ENCODE results near the gene F11R.
A peak's percentile ranks its signal among the peaks of the same experiment; 100 is the strongest.
"Not testable (repeated sequence)": the region's sequence is repeated elsewhere in the genome, so short reads cannot be mapped to it uniquely, and the experiment has no call there.

Gene F11R

DNA sequence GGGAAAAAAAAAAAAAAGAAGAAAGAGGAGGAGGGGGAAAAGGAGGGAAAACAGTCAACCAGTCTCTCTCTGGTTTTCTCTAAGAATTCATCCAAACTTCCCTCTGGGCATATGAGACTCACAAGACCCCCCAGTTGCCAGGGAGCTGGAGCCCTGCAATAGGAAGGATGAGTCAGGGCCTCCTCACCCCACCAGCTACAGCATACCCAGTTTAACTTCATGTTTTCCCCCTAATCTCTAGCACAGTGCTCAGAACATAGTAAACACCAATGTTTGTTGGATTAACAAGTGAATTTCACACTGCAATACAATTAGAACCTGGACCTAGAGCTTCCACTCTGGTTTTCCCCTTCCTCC is 7.8 kb downstream of the F11R start:
- DNase-seq (ENCODE audit: low read depth in 2 of 2) = peak in 1 of 2 donors; percentile 14

DNA sequence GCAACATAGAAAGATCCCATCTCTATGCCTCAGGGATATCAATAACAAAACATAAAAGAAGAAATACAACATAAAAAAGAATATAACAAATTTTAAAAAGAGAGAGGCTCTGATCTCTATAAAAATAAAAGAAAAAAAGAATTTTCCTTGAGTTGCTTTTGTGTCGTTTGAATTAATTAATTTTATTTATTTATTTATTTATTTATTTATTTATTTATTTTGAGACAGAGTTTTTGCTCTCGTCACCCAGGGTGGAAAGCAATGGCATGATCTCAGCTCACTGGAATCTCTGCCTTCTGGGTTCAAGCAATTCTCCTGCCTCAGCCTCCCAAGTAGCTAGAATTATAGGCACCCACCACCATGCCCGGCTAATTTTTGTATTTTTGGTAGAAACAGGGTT is 8.5 kb downstream of the F11R start:
- no peak for DNase-seq (ENCODE audit: low read depth in 2 of 2)

DNA sequence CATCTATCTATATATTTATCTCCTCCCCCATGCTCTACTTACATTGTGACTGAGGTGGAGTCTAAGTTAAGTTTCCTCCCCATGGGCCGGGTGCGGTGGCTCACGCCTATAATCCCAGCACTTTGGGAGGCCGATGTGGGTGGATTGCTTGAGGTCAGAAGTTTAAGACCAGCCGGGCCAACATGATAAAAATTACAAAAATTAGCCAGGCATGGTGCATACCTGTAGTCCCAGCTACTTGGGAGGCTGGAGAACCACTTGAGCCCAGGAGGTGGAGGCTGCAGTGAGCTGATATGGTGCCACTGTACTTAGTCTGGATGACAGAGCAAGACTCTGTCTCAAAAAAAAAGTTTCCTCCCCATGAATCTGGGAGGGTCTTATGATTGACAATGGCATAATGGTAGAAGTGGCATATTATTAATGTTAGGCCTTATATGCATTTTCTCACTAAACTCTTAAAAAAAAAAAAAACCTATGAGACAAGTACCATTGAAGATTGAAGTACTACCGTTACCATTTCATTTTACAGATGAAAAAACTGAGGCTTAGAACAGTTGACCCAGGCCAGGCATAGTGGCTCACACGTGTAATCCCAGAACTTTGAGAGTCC is 11.2 kb downstream of the F11R start:
- DNase-seq (ENCODE audit: low read depth in 2 of 2) = no peak

DNA sequence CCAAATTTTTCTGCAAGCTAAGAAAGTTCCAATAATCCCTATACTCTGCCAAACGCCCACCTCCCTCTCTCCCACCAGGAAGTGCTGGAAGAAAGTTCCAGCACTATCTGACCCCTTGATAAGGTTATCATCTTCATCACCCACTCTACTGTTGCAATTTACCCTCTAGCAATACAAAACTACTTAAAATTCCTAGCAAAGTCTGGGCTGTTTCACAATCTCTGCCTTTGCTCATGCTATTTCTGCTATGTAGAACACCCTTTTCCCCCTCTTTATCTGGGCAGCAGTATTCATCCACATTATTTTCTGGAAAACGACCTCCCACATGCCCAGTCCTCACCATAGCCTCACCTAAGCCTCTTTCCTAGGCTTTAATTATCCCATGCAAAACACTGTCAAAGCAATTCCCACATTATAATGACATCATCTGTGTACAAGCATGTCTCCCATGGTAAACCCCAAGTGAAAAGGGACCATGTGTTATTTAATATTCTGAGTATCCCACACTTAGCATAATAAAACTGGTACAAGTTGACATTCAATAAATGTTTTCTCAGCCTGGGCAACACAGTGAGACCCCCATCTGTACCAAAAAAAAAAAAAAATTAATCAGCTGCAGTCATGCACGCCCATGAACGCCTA is 12.0 kb downstream of the F11R start:
- DNase-seq (ENCODE audit: low read depth in 2 of 2) = no peak

DNA sequence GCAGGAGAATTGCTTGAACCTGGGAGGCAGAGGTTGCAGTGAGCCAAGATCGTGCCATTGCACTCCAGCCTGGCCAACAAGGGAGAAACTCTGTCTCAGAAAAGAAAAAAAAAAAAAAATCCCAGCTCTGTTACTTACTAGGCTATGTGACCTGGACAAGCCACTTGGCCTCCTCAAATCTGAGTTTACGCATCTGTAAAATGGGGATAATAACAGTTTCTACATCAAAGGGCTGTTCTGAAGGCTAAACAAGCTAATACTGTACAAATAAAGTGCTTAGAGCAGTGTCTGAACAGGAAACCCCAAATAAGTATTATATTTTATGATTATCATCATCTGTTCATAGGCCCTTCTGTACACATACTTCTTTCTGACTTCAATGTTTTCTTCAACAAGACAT is 13.6 kb downstream of the F11R start:
- DNase-seq (ENCODE audit: low read depth in 2 of 2) = no peak

DNA sequence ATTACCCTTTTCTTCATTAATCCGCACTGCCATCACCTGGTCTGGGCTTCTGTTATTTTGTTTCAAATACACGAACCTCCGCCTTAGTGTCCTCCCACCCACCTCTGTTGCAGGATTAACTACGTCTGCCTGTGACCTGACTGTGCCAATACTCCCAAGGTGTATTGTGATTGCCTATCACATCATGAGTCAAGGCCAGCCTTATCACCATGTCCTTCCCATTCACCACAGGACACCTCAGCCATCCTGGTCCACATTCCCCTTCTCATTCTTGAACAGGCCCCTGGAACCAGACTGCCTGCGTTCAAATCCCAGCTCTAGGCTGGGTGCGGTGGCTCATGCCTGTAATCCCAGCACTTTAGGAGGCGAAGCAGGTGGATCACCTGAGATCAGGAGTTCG is 14.4 kb downstream of the F11R start:
- no peak for DNase-seq (ENCODE audit: low read depth in 2 of 2)

DNA sequence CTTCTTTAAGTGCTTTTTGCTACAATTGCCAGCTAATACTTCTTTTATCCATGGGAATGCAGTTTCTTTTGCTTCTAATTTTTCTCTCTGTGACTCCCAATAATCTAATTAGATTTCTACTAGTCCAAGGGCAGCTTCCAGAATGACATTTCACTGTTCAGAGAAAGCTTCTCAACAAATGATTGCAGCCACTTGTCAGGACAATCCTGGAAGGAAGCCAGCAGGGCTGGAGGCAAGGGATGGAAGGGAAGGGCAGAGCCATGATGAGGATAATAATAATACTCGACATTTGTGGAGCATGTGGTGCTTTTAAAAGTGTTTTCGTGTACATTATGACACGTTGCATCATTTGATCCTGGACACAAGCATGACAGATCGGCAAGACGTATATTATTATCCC is 19.4 kb downstream of the F11R start:
- no peak for DNase-seq (ENCODE audit: low read depth in 2 of 2)

DNA sequence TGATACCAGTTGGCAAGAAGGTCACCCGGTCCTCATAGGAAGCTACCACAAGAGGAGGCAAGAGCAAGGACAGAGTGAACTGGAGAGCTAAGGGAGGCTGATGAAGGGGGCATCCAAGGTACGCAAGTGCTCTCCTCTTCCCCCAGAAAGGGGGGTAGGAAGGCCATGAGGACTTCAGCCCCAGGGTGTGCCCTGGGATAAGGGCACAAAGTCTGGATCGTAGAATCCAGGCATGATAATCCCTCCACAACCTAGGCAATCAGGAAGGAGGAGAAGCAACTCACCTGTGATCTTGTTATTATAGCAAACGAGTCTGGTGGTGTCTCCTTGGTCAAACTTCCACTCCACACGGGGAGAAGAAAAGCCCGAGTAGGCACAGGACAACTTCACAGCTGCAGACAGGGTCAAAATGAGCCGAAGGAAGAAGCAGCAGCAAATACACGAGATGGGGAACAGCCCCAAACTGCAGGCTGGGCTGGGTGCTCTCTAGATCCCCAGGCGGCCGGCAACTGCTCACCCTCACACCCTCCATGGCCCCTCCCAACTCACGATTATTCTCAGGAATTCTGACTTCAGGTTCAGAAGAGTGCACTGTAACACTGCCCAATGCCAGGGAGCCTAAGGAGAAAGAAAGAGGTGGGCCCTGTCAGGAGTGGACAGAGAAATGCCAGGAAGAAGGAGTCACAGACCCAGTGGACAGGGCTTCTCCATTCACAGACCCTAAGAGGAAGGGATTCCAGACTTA is 20.0 kb downstream of the F11R start:
- no peak for DNase-seq (ENCODE audit: low read depth in 2 of 2)

DNA sequence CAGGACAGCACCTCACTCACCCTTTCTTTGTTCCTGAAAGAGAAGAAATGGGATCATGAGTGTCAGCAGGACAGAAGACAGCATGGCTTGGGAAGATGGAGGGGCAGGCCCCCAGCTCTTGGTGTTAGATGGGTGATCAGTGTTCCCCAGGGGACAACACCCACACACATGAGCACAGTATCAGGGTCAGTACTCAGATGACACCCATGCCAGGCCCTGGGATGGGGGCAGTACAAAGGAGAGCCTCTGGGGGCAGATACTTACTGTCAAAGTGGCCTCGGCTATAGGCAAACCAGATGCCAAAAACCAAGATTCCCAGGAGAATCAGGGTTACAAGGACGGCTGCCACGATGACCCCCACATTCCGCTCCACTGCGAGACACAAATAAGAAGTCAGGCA is 21.6 kb downstream of the F11R start:
- no peak for DNase-seq (ENCODE audit: low read depth in 2 of 2)

DNA sequence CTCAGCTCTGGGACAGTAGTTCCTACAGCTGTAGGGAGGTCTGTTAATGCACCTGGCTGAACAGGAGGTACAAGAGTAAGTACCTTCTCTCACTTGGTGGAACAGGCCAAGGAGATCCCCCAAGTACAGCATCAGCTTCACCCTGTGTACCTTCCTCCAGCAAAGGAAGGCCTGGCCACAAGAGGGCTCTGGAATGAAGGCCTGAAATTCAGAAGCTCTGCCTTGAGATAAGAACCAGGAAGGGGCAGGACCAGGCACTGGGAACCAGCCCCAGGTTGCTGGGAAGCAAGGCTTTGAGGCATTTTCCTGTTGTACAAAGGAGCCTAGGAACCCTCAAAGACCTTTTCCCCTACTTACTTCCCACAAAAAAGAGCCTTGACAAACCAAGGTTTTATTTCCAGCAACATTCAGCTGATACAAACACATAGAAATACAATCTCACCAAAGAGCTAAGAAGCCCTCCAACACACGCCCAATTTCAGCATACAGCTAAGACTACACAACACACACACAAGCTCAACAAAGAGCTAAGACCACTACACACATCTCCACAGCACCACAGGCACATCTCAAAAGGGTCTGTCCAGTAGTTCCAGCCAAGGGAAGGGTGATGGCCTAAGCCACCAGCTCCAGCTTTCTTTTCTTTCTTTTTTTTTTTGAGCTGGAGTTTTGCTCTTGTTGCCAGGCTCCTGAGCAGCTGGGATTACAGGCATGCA is 23.5 kb downstream of the F11R start:
- DNase-seq (ENCODE audit: low read depth in 2 of 2) = peak; percentile 12 to 43

DNA sequence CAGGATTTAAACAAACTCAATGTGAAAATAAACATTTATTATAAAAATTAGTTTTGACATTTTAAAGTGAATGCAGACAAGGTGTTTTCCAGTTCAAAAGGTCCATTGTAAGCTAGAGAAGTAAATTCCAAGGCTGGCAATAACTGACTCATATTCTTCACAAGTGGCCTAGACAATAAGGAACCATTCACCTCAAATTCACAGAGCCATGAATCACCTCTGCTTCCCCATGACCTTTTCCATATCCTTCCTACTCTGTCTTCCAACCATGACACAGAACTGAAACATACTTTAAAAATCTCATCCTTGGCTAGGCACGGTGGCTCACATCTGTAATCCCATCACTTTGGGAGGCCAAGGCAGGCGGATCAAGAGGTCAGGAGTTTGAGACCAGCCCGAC is 24.8 kb downstream of the F11R start:
- DNase-seq (ENCODE audit: low read depth in 2 of 2) = no peak

DNA sequence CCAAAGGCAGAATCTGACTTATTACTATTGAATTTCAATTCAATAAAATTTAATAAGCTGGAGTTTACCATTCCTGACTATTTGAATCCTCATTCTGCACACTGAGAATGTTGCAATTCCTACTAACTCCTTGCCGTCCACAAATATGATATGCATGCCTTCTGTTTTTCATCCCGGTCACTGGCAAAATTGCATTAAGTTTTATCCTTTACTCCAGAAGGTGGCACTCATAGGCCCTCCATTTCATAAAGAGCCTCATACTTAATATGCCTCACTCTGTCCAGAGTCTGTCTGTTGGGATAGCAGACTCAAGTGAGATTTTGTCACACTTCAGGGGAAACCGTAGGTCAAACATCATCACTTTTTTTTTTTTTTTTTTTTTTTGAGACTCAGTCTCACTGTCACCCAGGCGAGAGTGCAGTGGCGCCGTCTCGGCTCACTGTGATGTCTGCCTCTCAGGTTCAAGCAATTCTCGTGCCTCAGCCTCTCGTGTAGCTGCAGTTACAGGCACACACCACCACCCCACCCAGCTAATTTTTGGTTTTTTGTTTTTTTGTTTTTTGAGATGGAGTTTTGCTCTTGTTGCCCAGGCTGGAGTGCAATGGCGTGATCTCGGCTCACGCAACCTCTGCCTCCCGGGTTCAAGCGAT is 27.3 kb downstream of the F11R start:
- no peak for DNase-seq (ENCODE audit: low read depth in 2 of 2)

DNA sequence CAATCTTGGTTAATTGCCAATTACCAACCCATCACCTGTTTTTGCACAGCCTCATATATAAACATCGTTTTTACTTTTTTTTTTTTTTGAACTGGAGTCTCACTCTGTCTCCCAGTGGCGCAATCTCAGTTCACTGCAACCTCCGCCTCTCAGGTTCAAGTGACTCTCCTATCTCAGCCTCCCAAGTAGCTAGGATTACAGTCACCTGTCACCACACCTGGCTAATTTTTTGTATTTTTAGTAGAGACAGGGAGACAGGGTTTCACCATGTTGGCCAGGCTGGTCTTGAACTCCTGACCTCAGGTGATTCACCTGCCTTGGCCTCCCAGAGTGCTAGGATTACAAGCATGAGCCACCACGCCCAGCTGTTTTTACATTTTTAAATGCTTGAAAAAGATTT is 28.9 kb downstream of the F11R start:
- DNase-seq (ENCODE audit: low read depth in 2 of 2) = not testable (repeated sequence)

DNA sequence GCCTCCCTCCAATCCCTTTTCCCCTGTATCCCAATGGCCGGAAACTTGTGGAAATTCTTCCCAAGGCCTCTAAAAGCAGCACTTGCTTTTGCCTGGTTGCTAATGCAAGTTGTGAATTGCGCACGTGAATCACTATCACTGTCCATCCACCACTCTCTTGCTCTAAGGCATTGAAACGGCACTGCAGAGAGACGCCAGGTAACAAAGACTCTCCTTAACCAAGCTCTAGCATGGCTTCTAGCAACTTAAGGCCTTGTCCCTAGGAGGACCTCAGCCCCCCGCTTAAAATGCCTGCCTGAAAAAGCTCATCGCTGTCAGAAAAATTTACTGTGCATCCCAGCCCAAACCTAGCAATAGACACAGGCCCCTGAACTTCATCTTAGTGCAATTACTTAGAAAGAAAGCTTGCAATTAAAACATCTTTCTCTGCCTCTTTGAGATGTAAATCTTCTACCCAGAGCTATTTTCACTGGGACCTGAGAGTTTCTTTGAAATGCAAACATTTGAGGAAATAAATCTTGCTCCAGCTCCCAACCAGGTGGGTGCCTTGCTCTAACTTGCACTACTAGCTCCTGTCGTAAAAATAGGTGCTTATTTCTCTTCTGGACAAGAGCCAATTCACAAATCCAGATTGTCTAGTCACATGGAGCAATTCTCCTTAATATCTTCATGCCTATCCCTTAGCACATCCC is 33.4 kb downstream of the F11R start:
- DNase-seq (ENCODE audit: low read depth in 2 of 2) = no peak

DNA sequence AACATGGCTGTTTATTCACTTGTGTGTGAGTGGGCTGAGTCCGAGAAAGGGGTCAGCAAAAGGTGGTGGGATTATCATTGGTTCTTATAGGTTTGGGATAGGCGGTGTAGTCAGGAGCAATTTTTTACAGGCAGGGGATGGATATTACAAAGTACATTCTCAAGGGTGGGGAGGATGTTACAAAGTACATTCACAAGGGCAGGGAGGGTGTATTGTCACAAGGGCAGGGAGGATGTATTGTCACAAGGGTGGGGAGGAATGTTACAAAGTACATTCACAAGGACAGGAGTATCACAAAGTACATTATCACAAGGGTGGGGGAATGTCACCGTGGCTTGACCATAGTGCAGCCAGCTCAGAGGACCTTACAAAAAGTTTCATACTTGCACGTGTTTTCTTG is 35.2 kb downstream of the F11R start:
- no peak for DNase-seq (ENCODE audit: low read depth in 2 of 2)

DNA sequence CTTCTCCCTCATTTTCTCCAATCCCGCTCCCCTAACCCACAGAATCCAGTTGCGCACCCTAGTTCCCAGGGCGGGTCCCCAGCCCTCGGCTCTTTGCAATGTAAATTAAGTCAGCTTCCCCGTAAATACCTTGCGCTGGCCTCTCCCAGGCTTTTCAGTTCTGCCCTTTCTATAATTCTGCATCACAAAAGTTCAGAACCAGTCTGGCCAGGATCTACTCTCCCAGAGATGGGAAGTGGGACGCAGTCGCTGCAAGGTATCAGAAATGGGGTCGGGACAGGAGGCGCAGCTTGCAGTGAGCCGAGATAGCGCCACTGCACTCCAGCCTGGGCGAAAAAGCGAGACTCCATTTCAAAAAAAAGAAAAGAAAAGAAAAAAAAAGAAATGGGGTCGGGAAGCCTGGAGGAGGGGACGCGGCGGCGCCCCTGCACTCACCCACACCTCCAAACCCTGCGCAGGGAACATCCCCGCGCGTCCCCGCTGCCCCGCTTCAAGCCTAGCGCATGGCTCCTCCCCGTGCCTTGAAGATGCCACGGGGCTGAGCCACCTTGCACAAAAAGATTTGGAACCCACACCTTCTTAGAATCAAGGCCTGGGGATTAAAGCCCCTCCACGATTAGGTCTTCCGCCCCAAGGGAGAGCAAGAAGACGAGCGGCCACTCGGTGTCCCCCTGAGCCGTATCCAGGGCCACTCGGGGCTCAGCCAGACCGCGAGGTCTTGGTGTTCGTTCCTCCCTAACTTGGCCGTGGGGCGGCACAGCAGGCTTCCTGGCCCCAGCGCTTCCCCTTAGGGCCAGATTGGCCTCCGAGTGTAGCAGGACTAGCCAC is 39.2 kb downstream of the F11R start:
- DNase-seq (ENCODE audit: low read depth in 2 of 2) = no peak

DNA sequence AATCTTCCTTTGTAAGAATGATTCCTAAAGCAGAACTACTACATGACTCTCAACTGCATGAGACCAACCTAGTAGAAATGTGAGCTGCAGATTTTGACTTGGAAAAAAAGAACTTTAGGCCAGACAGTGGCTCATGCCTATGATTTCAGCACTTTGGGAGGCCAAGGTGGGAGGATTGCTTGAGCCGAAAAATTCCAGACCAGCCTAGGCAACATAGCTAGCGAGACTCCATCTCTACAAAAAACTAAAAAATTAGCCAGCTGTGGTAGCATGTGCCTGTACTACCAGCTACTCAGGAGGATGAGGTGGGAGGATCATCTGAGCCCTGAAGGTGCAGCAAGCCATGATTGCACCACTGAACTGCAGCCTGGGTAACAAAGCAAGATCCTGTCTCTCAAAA is 41.7 kb downstream of the F11R start:
- no peak for DNase-seq (ENCODE audit: low read depth in 2 of 2)

DNA sequence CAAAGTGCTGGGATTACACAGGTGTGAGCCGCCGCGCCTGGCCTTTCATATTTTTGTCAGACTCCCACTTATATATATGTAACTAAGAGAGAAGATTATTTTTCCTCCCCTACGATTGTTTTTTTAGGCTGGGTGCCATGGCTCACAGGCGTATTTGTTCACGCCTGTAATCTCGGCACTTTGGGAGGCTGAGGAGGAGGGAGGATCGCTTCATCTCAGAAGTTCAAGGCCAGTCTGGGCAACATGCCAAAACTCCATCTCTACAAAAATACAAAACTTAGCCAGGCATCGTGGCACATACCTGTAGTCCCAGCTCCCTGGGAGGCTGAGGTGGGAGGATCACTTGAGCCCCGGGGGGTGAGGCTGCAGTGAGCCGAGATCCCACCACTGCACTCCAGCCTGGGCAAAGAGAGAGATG is 42.4 kb downstream of the F11R start:
- no peak for DNase-seq (ENCODE audit: low read depth in 2 of 2)

DNA sequence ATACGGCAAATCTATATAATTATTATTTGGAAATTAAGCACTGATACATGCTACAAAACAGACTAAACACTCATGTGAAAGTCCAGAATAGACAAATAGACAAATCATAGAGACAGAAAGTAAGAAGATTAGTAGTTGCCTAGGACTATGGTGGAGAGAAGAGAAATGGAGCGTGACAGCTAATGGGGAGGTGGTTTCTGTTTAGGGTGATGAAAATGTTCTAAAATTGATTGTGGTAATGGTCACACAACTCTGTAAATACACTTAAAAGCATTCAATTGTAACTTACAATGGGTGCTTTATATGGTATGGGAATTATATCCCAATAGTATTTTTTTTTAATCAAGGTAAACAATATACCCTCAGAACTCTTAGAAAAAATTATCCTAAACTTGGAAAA is 45.9 kb downstream of the F11R start:
- DNase-seq (ENCODE audit: low read depth in 2 of 2) = no peak

DNA sequence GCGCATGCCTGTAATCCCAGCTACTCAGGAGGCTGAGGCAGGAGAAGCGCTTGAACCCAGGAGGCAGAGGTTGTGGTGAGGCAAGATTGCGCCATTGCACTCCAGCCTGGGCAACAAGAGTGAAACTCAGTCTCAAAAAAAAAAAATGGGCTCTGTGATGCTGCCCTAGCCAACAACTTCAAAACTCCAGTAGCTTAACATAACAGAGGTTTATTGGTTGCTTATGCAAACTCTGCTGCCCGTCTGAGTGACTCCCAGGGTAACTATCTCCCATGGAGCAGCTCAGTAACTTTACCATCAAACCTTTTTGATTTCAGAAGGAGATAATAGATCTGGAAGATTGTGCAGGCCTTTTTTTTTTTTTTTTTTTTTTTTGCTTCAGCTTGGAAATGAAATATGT is 47.5 kb downstream of the F11R start:
- no peak for DNase-seq (ENCODE audit: low read depth in 2 of 2)

DNA sequence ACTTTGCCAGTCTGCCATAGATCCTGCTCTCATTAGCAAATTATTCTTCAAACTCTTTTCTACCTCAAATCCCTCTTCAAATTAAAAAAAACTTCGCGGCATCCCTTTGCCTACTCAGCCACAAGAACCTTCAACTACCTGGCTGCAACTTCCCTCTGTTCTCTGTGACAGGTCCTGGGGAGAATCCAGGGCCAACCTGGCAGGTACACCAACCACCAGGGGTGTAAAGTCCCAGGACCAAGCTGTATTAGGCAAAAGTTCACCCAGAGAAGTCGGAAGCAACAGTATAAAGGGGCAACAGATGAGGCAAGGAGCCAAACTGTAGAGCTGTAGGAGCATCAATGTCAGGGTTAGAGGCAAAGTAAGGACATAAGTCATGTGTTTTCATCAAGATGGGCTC is 48.0 kb downstream of the F11R start:
- DNase-seq (ENCODE audit: low read depth in 2 of 2) = no peak
